Activated T-helper 1 cell treated with anti-CD3 and anti-CD28 coated beads, Interleukin-2, amount 50 U/mL, for 16 hours (primary cell): ENCODE measurements around the gene EYA2.
"Not testable (repeated sequence)": the region's sequence is repeated elsewhere in the genome, so short reads cannot be mapped to it uniquely, and the experiment has no call there.

Experiments used
- DNase-seq, 2 donors: peaks; one replicate each; pipeline ENCODE4 v3.0.0-alpha.2; 2020; ENCODE audit warnings: low read depth in 1 of 2, low spot score in 1 of 2

Gene EYA2

DNA sequence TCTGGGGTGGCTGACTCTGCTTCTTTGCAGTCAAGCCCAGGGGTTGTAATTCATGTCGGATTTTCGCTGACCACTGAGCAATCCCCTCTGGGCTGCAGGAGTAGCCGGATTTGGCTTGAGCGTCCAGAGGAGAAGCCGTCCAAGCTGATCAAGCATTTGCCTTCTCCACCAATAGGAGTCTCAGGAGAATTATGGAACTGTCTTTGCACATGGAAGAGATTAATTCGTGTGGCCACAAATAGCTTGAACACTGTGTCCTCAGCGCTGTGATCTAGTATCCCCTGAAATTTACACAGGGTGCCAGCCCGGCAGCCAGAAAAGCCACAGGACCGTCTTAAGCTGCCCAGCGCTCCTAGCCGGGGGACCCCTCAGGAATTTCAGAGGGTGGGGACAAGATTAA, 37.1 kb downstream of the EYA2 start:
- DNase-seq: no peak

DNA sequence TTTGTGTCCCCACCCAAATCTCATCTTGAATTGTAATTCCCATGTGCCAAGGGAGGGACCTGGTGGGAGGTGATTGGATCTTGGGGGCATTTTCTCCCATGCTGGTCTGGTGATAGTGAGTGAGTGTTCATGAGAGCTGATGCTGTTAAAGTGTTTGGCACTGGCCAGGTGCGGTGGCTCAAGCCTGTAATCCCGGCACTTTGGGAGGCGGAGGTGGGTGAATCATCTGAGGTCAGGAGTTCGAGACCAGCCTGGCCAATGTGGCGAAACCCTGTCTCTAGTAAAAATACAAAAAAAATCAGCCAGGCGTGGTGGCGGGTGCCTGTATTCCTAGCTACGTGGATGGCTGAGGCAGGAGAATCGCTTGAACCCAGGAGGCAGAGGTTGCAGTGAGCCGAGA, 37.8 kb downstream of the EYA2 start:
- DNase-seq: not testable (repeated sequence)

GRCh38 chr20:46933150-46933549, 38.5 kb downstream of the EYA2 start:
- no peak for DNase-seq

- no peak for DNase-seq
Measured at GRCh38 chr20:46934746-46935287, 40.2 kb downstream of the EYA2 start.

DNA sequence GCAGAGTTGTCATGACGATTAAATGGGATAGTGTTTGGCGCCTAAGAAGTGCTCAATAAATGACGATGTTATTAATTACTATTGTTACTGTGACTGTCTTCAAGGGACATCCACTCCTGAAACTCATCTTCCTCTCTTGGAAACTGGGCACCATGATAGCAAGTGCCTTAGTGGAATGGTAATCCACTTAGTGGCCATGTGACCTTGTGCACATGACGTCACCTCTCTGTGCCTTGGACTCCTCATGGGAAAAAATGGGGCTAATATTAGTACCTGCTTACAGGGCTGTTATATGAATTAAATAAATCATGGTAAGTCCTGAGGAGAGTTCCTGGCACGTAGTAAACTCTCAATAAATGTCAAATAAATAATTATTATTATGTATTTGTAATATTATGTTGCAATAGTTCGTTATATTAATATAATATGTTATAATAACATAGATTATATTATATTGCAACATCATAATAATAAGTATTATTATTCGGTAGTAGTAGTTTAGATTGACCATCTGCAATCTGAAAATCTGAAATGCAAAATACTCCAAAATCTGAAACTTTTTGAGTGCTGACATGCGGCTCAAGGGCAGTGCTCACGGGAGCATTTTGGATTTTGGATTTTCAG, 40.9 kb downstream of the EYA2 start:
- DNase-seq: no peak

DNA sequence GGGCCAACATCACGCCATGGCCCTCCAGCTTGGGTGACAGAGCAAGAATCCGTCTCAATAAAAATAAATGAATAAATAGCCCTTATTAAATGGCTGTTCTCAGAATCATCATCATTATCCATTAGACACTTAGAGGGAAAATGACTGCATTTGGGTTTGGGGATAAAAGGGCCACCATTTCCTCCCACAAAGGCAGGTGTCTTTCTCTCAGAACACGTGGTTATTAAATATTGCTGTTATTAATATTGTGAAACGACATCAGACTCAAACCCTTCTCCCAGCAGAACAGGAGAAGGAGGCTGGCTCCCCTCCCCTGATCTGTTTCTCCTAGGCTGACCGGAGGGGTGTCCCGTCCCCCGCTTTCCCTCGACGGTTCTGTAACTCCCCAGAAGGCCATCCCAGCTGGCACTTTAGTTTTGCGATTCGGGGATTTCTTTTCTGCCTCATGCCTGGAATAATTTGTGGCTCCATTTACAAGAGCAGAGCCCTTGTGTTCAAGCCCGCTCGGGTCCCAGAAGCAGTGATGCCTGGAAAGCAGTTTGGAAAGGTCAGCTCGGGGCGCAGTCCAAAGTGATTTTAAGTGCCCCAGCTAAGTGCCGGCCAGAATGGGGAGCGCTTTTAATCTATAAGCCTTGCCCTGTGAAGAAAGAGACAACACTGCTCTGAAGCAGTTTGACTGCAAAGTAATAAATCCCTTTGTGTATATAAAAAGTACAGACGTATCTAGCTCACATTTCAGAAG, 41.9 kb downstream of the EYA2 start:
- no peak for DNase-seq

GRCh38 chr20:46937157-46937523, 42.5 kb downstream of the EYA2 start:
- no peak for DNase-seq

DNA sequence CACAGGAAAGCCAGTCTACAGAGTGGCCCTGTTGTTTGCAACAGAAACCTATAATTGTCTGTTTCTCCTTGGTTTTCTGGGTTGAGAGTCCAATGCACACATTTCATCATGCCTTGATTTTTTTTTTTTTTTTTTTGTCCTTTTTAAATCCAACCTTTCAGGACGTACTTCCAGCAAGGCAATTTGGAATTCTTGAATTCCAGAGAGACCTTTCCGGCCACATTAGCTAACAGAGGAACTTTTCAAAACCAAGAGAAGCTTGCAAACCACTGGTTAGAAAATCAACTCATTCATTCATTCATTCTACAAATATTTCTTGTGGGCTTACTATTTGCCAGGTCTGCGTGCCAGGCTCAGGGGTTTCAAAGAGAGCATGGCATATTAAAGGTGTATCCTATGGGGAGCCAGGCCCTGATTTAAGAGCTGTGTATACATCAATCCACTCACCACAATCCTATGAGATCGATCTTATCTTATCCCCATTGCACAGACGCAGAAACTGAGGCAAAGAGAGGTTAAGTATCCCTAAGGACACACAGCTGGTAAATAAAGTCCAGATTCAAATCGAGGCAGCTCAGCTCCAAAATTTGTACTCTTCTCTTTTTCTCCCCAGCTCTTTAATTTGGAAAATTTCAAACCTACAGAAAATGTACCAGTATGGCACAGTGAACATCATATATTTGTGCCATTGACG, 43.0 kb downstream of the EYA2 start:
- no peak for DNase-seq

DNA sequence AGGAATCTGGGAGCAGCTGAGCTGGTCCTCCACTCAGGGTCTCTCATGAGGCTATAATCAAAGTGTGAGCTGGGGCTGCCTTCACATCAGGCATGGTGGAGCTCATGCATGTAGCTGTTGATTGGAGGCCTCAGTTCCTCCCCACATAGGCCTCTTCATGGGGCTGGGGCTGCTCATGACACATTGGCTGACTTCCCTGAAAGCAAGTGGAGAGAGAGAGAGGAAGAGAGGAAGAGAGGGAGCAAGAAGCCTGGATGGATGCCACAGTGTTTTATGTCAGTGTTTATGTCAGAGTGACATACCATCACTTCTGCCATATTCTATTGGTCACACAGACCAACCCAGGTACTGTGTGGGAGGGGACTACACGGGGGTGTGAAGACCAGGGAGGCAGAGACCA, 43.8 kb downstream of the EYA2 start:
- no peak for DNase-seq

- no peak for DNase-seq
Measured at GRCh38 chr20:46939031-46939965, 44.7 kb downstream of the EYA2 start.

DNA sequence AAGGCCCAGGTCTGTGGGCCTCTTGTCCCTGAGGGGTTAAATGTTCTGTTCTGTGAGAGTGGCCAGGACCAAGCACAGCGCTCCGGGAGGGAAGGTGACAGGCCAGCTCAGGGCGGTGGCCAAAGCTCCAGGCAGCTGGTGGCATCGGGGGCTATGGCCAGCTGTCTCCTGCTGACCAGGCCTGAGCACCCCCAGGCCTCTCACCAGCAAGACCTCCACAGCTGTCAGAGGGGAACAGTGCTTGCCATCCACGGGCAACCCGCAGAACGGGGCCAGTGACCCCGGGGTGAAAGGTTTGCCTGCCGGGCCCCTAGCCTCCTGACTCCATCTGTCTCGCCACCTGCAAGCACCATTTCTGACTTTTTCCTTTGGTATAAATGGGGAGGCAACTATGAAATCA, 46.0 kb downstream of the EYA2 start:
- DNase-seq: no peak

GRCh38 chr20:46941404-46941803, 46.8 kb downstream of the EYA2 start:
- DNase-seq: no peak

DNA sequence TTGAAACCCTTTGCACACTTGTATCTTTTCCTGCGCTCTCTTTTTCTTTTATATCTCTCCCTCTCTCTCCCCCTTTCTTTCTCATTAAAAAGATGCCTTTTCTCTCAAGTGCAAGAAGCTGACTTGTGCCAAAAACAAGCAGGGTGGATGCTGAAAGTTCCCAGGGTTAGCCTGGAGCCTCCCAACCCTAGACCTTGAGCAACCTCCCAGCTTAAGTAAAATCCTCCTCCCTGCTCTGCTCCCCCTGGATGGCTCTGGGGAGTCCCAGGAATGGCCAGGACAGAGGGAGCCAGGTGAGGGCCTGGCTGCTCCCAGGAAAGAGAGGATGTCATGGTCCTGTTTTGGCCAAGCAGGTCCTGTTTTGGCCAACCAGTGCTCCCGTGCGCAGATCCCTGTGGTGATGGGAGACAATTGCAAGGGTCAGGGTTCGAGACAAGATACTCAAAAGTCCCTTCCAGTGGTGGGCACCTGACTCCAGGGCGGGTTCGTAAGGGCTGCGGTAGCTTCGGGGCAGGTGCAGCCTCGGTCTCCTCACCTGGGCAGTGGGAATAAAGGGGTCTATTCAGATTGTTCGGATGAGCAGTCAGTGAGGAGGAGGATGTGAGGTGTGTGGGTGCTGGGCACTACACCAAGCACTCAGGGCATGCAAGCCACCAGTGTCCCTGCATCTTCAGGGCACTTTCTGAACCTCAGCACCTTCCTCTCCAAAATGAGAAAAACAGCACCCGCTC, 49.4 kb downstream of the EYA2 start:
- no peak for DNase-seq

- no peak for DNase-seq
Measured at GRCh38 chr20:46945465-46945864, 50.8 kb downstream of the EYA2 start.

DNA sequence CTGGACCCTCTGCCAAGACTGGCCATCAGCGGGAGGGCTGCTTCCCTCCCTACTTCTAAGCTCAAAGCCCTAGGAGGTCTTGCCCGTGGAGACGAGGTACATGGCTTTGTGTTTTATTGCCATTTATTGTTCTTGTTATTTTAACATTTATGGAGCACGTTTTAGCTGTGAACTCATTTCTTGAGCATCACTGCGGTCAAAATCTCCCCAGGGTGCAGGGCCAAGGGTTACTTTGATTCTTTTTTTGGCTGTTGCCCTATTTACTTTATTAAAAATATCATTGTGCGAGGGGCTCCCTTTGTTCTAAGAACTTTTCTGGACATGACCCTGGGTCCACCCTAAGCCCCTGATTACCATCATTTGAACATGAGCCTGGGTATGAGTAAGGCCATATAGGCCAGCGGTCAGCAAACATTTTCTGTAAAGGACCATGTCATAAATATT, 51.6 kb downstream of the EYA2 start:
- no peak for DNase-seq

DNA sequence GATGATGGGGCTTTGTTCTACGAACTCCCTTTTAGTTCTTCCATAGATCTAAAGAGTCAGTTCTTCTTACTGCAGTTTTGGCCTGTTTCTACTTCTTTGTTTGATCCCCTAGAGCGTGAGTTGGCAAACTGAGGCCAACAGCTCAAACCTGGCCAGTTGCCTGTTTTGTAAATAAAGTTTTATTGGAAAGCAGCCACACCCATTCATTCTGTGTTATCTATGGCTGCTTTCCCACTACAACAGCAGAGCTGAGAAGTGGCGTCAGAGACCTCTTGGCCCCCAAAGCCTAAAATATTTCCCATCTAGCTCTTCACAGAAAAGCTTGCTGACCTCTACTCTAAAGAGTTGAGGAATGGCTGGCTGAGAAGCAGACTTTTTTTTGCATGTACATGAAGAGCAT, 52.2 kb downstream of the EYA2 start:
- DNase-seq: no peak

DNA sequence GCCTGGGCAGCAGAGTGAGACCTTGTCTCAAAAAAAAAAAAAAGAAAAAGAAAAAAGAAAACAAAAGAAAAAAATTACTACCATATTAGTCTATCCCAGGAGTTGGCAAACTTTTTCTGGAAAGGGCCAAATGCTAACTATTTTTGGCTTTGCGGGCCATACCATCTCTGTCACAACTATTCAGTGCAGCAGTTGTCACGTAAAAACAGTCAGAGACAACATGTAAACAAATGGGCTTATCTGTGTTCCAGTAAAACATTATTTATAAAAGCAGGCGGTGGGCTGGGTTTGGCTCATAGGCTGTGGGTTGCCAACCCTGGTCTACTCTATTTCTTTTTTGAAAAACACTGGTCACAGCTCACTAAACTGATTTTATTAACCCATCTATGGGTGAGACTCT, 53.4 kb downstream of the EYA2 start:
- no peak for DNase-seq

DNA sequence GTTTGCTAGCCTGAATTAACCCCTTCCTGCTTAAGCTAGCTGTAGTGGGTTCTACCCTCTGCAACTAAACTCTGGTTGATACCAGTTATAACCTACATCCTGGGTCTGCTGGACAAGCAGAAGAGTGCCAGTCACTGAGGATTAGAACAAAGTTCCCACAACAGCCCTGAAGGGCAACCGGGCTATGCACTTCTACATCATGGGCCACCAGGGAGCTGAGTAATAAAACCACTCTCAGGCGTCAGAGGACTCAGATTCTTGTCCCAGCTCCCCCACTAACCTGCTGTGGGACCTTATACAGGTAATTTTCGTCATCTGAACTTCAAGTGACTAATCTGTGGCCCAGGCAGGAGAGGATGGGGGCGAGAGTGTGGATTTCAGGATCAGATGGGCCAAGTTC, 56.8 kb downstream of the EYA2 start:
- no peak for DNase-seq

- DNase-seq: no peak
Measured at GRCh38 chr20:46951840-46952497, 57.3 kb downstream of the EYA2 start.

DNA sequence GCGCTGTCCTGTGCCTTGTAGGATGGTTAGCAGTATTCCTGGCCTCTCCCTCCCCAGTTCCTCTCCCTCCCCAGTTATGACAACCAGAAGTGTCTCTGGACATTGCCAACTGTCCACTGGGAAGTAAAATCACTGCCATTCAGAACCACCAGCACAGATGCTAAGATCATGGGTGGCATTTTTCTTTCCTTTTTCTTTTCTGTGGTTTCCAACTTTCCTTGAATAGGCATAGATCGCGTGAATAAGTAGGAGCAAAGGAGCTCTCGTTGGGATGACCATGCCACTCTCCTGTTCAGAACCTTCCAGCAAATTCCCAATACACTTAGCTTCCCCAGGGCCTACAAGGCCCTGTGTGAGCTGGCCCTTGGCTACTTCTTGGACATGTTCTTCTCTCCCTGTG, 59.0 kb downstream of the EYA2 start:
- DNase-seq: no peak
